Measurements from ENCODE around the gene PRKD1.

The PRKD1 gene

GRCh38 chr14:29773990-29774389 lies 153.7 kb downstream of the PRKD1 start:
- DNase-seq: no peak
- no peaks in the 10 kb centered on the region for H3K4me1 Mint-ChIP-seq
- H3K9me3 Mint-ChIP-seq: peaks cover 30% of the 10 kb centered on the region
- no peaks in the 10 kb centered on the region for H3K27me3 Mint-ChIP-seq
- no peak overlapping the region for H3K27ac Mint-ChIP-seq
- H3K36me3 Mint-ChIP-seq: no peaks in the 10 kb centered on the region
- CTCF ChIA-PET: no interaction called here
- H3K4me3 Mint-ChIP-seq: no peak overlapping the region

GRCh38 chr14:29763342-29763858 lies 164.2 kb downstream of the PRKD1 start:
- Mint-ChIP-seq H3K27me3 (no peaks in the 10 kb centered on the region), H3K27ac (no peak overlapping the region), H3K36me3 (no peaks in the 10 kb centered on the region), H3K9me3 (peaks cover 5% of the 10 kb centered on the region), H3K4me3 (no peak overlapping the region), H3K4me1 (no peaks in the 10 kb centered on the region)
- CTCF ChIA-PET: no interaction called here
- DNase-seq: no peak

- Mint-ChIP-seq H3K36me3 (no peaks in the 10 kb centered on the region), H3K27me3 (no peaks in the 10 kb centered on the region), H3K9me3 (peaks cover 7% of the 10 kb centered on the region), H3K4me3 (no peak overlapping the region), H3K27ac (no peak overlapping the region), H3K4me1 (no peaks in the 10 kb centered on the region)
- DNase-seq: no peak
- CTCF ChIA-PET: no interaction called here
These were observed 167.9 kb downstream of the PRKD1 start for GRCh38 chr14:29759521-29760340.

DNA sequence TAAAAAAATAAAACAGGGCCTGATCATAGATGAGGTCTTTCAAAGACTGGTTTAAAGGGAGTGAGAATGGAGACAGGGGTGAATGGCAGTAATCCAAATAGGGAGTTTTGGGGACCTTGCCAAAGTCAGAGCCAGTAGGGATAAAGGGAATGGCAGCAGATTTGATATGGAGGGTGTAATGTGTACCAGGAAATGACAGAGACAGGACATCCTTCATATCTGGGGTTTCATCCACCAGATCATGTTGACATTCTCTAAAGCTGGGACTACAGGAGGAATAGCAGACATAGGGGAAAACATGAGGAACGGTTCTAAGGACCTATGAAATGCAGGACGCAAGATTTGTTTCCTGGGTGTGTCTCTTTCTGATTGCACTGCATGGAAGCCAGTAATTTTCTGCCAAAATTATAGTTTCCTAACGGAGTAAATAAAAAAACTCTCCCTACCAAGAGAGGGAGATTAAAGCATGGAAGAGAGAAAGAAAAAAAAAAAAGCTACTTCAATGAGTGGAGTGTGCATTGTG lies 169.9 kb downstream of the PRKD1 start:
- DNase-seq: no peak
- Mint-ChIP-seq H3K4me3 (no peak overlapping the region), H3K36me3 (no peaks in the 10 kb centered on the region), H3K9me3 (peaks cover 11% of the 10 kb centered on the region), H3K27ac (no peak overlapping the region), H3K27me3 (no peaks in the 10 kb centered on the region), H3K4me1 (no peaks in the 10 kb centered on the region)
- CTCF ChIA-PET: no interaction called here

GRCh38 chr14:29757188-29757680 lies 170.4 kb downstream of the PRKD1 start:
- H3K9me3 Mint-ChIP-seq: peaks cover 11% of the 10 kb centered on the region
- no peaks in the 10 kb centered on the region for H3K27me3 Mint-ChIP-seq
- H3K36me3 Mint-ChIP-seq: no peaks in the 10 kb centered on the region
- no peak overlapping the region for H3K27ac Mint-ChIP-seq
- H3K4me3 Mint-ChIP-seq: no peak overlapping the region
- no peaks in the 10 kb centered on the region for H3K4me1 Mint-ChIP-seq
- CTCF ChIA-PET: no interaction called here
- no peak for DNase-seq

- Mint-ChIP-seq H3K4me3 (no peak overlapping the region), H3K27me3 (no peaks in the 10 kb centered on the region), H3K36me3 (no peaks in the 10 kb centered on the region), H3K9me3 (peaks cover 6% of the 10 kb centered on the region), H3K27ac (no peak overlapping the region), H3K4me1 (no peaks in the 10 kb centered on the region)
- CTCF ChIA-PET: no interaction called here
- DNase-seq: no peak
These were observed 171.6 kb downstream of the PRKD1 start for GRCh38 chr14:29756019-29756385.

DNA sequence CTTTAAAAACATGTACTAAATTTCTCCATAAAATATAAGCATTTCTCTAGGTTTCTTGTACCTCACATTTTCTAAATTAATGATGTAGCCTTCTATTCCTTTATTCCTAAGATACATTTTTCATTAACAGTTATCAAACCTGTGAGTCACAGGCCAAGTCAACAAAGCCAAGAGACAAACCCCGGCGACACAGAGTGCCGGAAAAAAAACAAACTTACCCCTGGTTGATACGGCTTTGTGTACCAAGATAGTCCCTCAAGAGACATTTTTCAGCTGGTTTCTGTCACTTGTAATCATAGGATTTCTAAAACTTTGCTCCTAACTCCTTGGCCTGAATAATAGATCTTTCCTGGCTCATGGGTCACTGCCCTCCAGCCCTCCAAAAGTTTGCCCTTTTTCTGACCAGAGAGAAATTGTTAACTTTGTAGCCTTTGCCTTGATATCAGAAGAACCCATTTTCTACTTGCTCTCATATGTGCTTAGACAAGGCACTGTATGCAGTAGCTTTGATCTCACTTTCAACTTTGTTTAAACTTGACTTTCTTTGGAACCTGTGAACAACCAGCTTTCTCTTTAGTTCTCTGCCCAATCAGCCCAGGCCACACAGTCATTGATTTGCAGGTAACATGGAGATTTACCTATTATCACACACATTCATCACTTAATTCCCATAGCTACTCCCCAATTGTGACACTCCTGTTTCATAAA lies 172.2 kb downstream of the PRKD1 start:
- CTCF ChIA-PET: no interaction called here
- DNase-seq: no peak
- H3K36me3 Mint-ChIP-seq: no peaks in the 10 kb centered on the region
- peaks cover 6% of the 10 kb centered on the region for H3K9me3 Mint-ChIP-seq
- H3K4me3 Mint-ChIP-seq: no peak overlapping the region
- H3K27me3 Mint-ChIP-seq: no peaks in the 10 kb centered on the region
- no peak overlapping the region for H3K27ac Mint-ChIP-seq
- no peaks in the 10 kb centered on the region for H3K4me1 Mint-ChIP-seq

- H3K4me3 Mint-ChIP-seq: no peak overlapping the region
- DNase-seq: no peak
- no peaks in the 10 kb centered on the region for H3K27me3 Mint-ChIP-seq
- CTCF ChIA-PET: no interaction called here
- H3K36me3 Mint-ChIP-seq: no peaks in the 10 kb centered on the region
- H3K4me1 Mint-ChIP-seq: no peaks in the 10 kb centered on the region
- H3K27ac Mint-ChIP-seq: no peak overlapping the region
- peaks cover 6% of the 10 kb centered on the region for H3K9me3 Mint-ChIP-seq
These were observed 173.5 kb downstream of the PRKD1 start for GRCh38 chr14:29754134-29754533.

GRCh38 chr14:29752221-29752923 lies 175.3 kb downstream of the PRKD1 start:
- H3K9me3 Mint-ChIP-seq: peaks cover 6% of the 10 kb centered on the region
- no peak overlapping the region for H3K4me3 Mint-ChIP-seq
- no peaks in the 10 kb centered on the region for H3K27me3 Mint-ChIP-seq
- DNase-seq: no peak
- H3K36me3 Mint-ChIP-seq: no peaks in the 10 kb centered on the region
- H3K27ac Mint-ChIP-seq: no peak overlapping the region
- H3K4me1 Mint-ChIP-seq: no peaks in the 10 kb centered on the region
- CTCF ChIA-PET: no interaction called here

- no peak overlapping the region for H3K4me3 Mint-ChIP-seq
- no peaks in the 10 kb centered on the region for H3K36me3 Mint-ChIP-seq
- H3K4me1 Mint-ChIP-seq: no peaks in the 10 kb centered on the region
- DNase-seq: no peak
- no peaks in the 10 kb centered on the region for H3K27me3 Mint-ChIP-seq
- peaks cover 9% of the 10 kb centered on the region for H3K9me3 Mint-ChIP-seq
- CTCF ChIA-PET: no interaction called here
- no peak overlapping the region for H3K27ac Mint-ChIP-seq
These were observed 177.8 kb downstream of the PRKD1 start for GRCh38 chr14:29749829-29750228.

GRCh38 chr14:29749327-29749726 lies 178.3 kb downstream of the PRKD1 start:
- no peak overlapping the region for H3K27ac Mint-ChIP-seq
- no peaks in the 10 kb centered on the region for H3K36me3 Mint-ChIP-seq
- H3K4me1 Mint-ChIP-seq: no peaks in the 10 kb centered on the region
- CTCF ChIA-PET: no interaction called here
- H3K9me3 Mint-ChIP-seq: peaks cover 11% of the 10 kb centered on the region
- H3K4me3 Mint-ChIP-seq: no peak overlapping the region
- no peak for DNase-seq
- H3K27me3 Mint-ChIP-seq: no peaks in the 10 kb centered on the region

DNA sequence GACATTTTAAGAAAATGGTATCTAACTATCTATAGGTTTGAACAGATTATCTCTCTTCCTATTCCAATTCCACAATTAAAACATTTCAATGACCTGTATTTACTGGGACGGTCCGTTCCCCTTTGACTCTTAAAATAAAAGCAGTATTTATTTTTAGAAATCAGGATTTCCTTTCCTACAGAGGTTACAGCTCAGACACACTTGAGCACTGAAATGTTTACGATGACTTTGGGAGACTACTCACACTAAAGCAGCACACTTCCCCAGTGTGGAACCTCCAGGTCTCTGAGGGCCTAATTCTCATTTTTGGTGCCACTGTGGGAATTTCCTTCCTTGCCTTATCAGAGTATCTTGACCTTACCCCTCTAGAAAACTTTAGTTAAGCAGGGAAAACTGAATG lies 181.8 kb downstream of the PRKD1 start:
- CTCF ChIA-PET: no interaction called here
- Mint-ChIP-seq H3K27me3 (no peaks in the 10 kb centered on the region), H3K4me1 (no peaks in the 10 kb centered on the region), H3K27ac (no peak overlapping the region), H3K4me3 (no peak overlapping the region), H3K36me3 (no peaks in the 10 kb centered on the region), H3K9me3 (peaks cover 10% of the 10 kb centered on the region)
- DNase-seq: no peak

- CTCF ChIA-PET: no interaction called here
- no peaks in the 10 kb centered on the region for H3K27me3 Mint-ChIP-seq
These were observed 184.1 kb downstream of the PRKD1 start for GRCh38 chr14:29743531-29743930.

GRCh38 chr14:29741909-29742401 lies 185.7 kb downstream of the PRKD1 start:
- no peak for DNase-seq
- peaks cover 14% of the 10 kb centered on the region for H3K9me3 Mint-ChIP-seq
- no peaks in the 10 kb centered on the region for H3K27me3 Mint-ChIP-seq
- H3K4me3 Mint-ChIP-seq: no peak overlapping the region
- CTCF ChIA-PET: no interaction called here
- no peak overlapping the region for H3K27ac Mint-ChIP-seq
- no peaks in the 10 kb centered on the region for H3K36me3 Mint-ChIP-seq
- H3K4me1 Mint-ChIP-seq: no peaks in the 10 kb centered on the region

More at GRCh38 chr14:29743531-29743930, 184.1 kb downstream of the PRKD1 start:
- H3K9me3 Mint-ChIP-seq: peaks cover 10% of the 10 kb centered on the region
- no peak for DNase-seq
- H3K4me3 Mint-ChIP-seq: no peak overlapping the region
- no peak overlapping the region for H3K27ac Mint-ChIP-seq
- H3K4me1 Mint-ChIP-seq: no peaks in the 10 kb centered on the region
- no peaks in the 10 kb centered on the region for H3K36me3 Mint-ChIP-seq
